K562 (cell line): ENCODE results near the gene MC1R. TPM values are rescaled to one million over a fixed set of nuclear protein-coding genes. Genes with fewer than 3 reads are reported as not detected.

Experiments
- CBX8 ChIP-seq: fragments of 200-600 bp; sonication (generic); IDR thresholded peaks from 2 replicates; pipeline ENCODE4 v1.6.1; 2012; ENCODE audit warnings: borderline replicate concordance, mixed run types, low read depth, mild to moderate bottlenecking, moderate library complexity, mixed read lengths, low read length, control low read depth, inconsistent platforms; ENCODE audit not compliant: poor library complexity, severe bottlenecking; ENCODE audit errors: extremely low read depth
- DPF2 ChIP-seq: fragments of 450-650 bp; IDR thresholded peaks from 2 replicates; pipeline ENCODE4 v1.6.1; 2016
- E2F6 ChIP-seq, 2 experiments: IDR thresholded peaks; 2 replicates each; pipeline ENCODE4 v1.6.1; 2011; ENCODE audit warnings: borderline replicate concordance in 1 of 2, control low read depth in 1 of 2, low read depth in 1 of 2, low read length in 1 of 2, mild to moderate bottlenecking in 1 of 2, mixed read lengths in 1 of 2, moderate library complexity in 1 of 2; ENCODE audit not compliant: insufficient read depth in 1 of 2, insufficient read length in 1 of 2, poor library complexity in 1 of 2, severe bottlenecking in 1 of 2; ENCODE audit errors: extremely low read depth in 1 of 2
- EHMT2 ChIP-seq: fragments of 450-650 bp; IDR thresholded peaks from 2 replicates; pipeline ENCODE4 v1.6.1; 2018; ENCODE audit warnings: antibody characterized with exemption
- ELK1 ChIP-seq: sonication (generic); formaldehyde crosslinking; IDR thresholded peaks from 2 replicates; pipeline ENCODE4 v1.8.1; 2022; ENCODE audit warnings: missing genetic modification reagents
- ETV1 ChIP-seq: fragments of 450-650 bp; conservative IDR thresholded peaks from 2 replicates; pipeline ENCODE4 v1.6.1; 2016; ENCODE audit warnings: missing genetic modification characterization, control low read depth, low read depth, missing compliant biosample characterization
- HMBOX1 ChIP-seq: sonication (generic); IDR thresholded peaks from 2 replicates; pipeline ENCODE4 v1.6.1; 2016
- HMGN3 ChIP-seq: IDR thresholded peaks from 2 replicates; pipeline ENCODE4 v1.6.1; 2011; ENCODE audit warnings: borderline replicate concordance, low read depth, mild to moderate bottlenecking, mixed read lengths, low read length; ENCODE audit not compliant: insufficient read length; ENCODE audit errors: extremely low read depth
- JUND ChIP-seq, 2 experiments: IDR thresholded peaks; 2 replicates in 1 of 2; 3 replicates in 1 of 2; pipeline ENCODE4 v1.6.1; 2011; ENCODE audit warnings: borderline replicate concordance in 2 of 2, low read depth in 2 of 2, low read length in 2 of 2, improper control_type of control experiment in 1 of 2, missing biosample characterization in 1 of 2, missing genetic modification characterization in 1 of 2, missing genetic modification reagents in 1 of 2
- KLF6 ChIP-seq: fragments of 250-450 bp; sonication (Bioruptor Pico); IDR thresholded peaks from 2 replicates; pipeline ENCODE4 v1.4.0; 2020; ENCODE audit warnings: mild to moderate bottlenecking, moderate library complexity, borderline replicate concordance
- MBD2 ChIP-seq: sonication (generic); IDR thresholded peaks from 2 replicates; pipeline ENCODE4 v1.6.1; 2016; ENCODE audit warnings: low read depth, borderline replicate concordance
- NCOA6 ChIP-seq: fragments of 450-650 bp; IDR thresholded peaks from 2 replicates; pipeline ENCODE4 v1.6.1; 2017; ENCODE audit warnings: mild to moderate bottlenecking
- RCOR1 ChIP-seq, 2 experiments: IDR thresholded peaks; 2 replicates each; pipeline ENCODE4 v1.6.1; 2012; ENCODE audit warnings: low read depth in 2 of 2, low read length in 2 of 2, borderline replicate concordance in 1 of 2, improper control_type of control experiment in 1 of 2
- SMARCE1 ChIP-seq: fragments of 450-650 bp; IDR thresholded peaks from 2 replicates; pipeline ENCODE4 v1.7.1; 2016; ENCODE audit warnings: mild to moderate bottlenecking
- TAL1 ChIP-seq: fragments of 450-650 bp; IDR thresholded peaks from 2 replicates; pipeline ENCODE4 v1.6.1; 2016; ENCODE audit warnings: mild to moderate bottlenecking
- YY1 ChIP-seq, 3 experiments: IDR thresholded peaks; 2 replicates each; pipeline ENCODE4 v1.6.1; 2011; ENCODE audit warnings: low read length in 2 of 3, mild to moderate bottlenecking in 2 of 3, moderate library complexity in 2 of 3, borderline replicate concordance in 1 of 3, control low read depth in 1 of 3, low read depth in 1 of 3; ENCODE audit not compliant: insufficient read depth in 3 of 3, insufficient replicate concordance in 2 of 3, control insufficient read depth in 1 of 3, insufficient read length in 1 of 3; ENCODE audit errors: extremely low read depth in 1 of 3
- ZBTB26 ChIP-seq: fragments of 450-650 bp; formaldehyde crosslinking; IDR thresholded peaks from 2 replicates; pipeline ENCODE4 v1.4.0; 2022; ENCODE audit warnings: missing genetic modification characterization
- ZNF146 ChIP-seq: IDR thresholded peaks from one replicate; pipeline ENCODE4 v1.6.1; 2018; ENCODE audit warnings: missing compliant biosample characterization; ENCODE audit not compliant: unreplicated experiment
- ZNF263 ChIP-seq: sonication (generic); formaldehyde crosslinking; IDR thresholded peaks from 2 replicates; pipeline ENCODE4 v1.8.0; 2022; ENCODE audit warnings: mild to moderate bottlenecking, missing genetic modification reagents, borderline replicate concordance
- ZNF589 ChIP-seq: fragments of 200-800 bp; sonication (Bioruptor generic); IDR thresholded peaks from 2 replicates; pipeline ENCODE4 v1.6.1; 2016; ENCODE audit warnings: low read depth, missing genetic modification characterization, missing compliant biosample characterization
- polyA plus RNA-seq, 8 experiments: library from polyadenylated mRNA; depleted of rRNA in 4 of 8; stranded (reverse) in 5 of 8; unstranded in 3 of 8; fragments of >200 nt; fragmentation: Nextera tagmentation in 2 of 8; fragmentation: Illumina TruSeq in 1 of 8; extraction: Ambion mirVana in 2 of 8; extraction: Trizol in 1 of 8; gene quantifications; 2 replicates each; pipeline versions ENCODE4 v1.2.1 to v1.2.3, GENCODE V29; 2011 to 2014; ENCODE audit warnings: inconsistent platforms in 1 of 8, missing spikeins in 1 of 8
- total RNA-seq, 7 experiments: library from RNA; depleted of rRNA in 6 of 7; stranded (reverse); fragments of >200 nt in 6 of 7; fragmentation: Illumina TruSeq in 2 of 7; extraction: Trizol in 2 of 7; gene quantifications; 2 replicates each; pipeline versions ENCODE4 v1.2.1 to v1.2.3, GENCODE V29; 2011 to 2021; ENCODE audit warnings: low replicate concordance in 1 of 7

Gene MC1R
- total and polyA plus RNA-seq, 9 of the 15 experiments (the other 6 are each of a cell fraction or from before 2014, with no cell fraction given): 0.14 to 5.3 (median 2.5) TPM; not detected in 1

GRCh38 chr16:89921702-89922476, 3.2 kb downstream of the MC1R start (continued):
- TF ChIP-seq ZBTB26 (CRISPR knock-in tag): no peak
- TF ChIP-seq TAL1: no peak
- no peak for TF ChIP-seq EHMT2
- 0 out of 2 replicates have a peak, but pooled peaks have one; percentile 20 for TF ChIP-seq SMARCE1
- TF ChIP-seq JUND (IDR thresholded peaks at IDR 0.05; ENCODE audit: borderline replicate concordance, low read depth, low read length): peak; percentile 92
- peak; percentile 85; the same call in 2 of the 3 replicates for TF ChIP-seq JUND (tag; IDR thresholded peaks at IDR 0.05; ENCODE audit: borderline replicate concordance, low read depth, low read length)
- no peak for TF ChIP-seq ZNF263 (CRISPR knock-in tag)
- TF ChIP-seq ETV1: peak; percentile 27; the same call in 1 of the 2 replicates
- TF ChIP-seq HMGN3: peak; percentile 59
- no peak for TF ChIP-seq ZNF146
- TF ChIP-seq NCOA6: no peak
- TF ChIP-seq E2F6 (IDR thresholded peaks at IDR 0.05; ENCODE audit: borderline replicate concordance in 1 of 2, extremely low read depth in 1 of 2, insufficient read depth in 1 of 2, insufficient read length in 1 of 2, low read depth in 1 of 2, low read length in 1 of 2, poor library complexity in 1 of 2, severe bottlenecking in 1 of 2): peak in 1 of 2 experiments; percentile 42
- peak in 2 of 3 experiments; percentile 77 to 85 for TF ChIP-seq YY1 (IDR thresholded peaks at IDR 0.05; ENCODE audit: borderline replicate concordance in 1 of 3, control insufficient read depth in 1 of 3, extremely low read depth in 1 of 3, insufficient read depth in 3 of 3, insufficient read length in 1 of 3, insufficient replicate concordance in 2 of 3, low read depth in 1 of 3, low read length in 2 of 3)
- peak in 1 of 2 experiments; percentile 66; a peak in 2 of 4 replicates for TF ChIP-seq RCOR1 (IDR thresholded peaks at IDR 0.05; ENCODE audit: borderline replicate concordance in 1 of 2, low read depth in 2 of 2, low read length in 2 of 2)
- no peak for TF ChIP-seq CBX8
- TF ChIP-seq ELK1 (CRISPR knock-in tag): no peak
- TF ChIP-seq HMBOX1: 0 out of 2 replicates have a peak, but pooled peaks have one; percentile 32
- TF ChIP-seq DPF2: peak; percentile 72; the same call in 1 of the 2 replicates
- TF ChIP-seq MBD2: peak; percentile 41; the same call in 1 of the 2 replicates
- 0 out of 2 replicates have a peak, but pooled peaks have one; percentile 4 for TF ChIP-seq ZNF589 (CRISPR knock-in tag)
- no peak for TF ChIP-seq KLF6
